Brain pericyte (primary cell): ENCODE data around the gene STAB2.

Source experiments
- DNase-seq: peaks from one replicate; pipeline ENCODE4 v3.0.0-alpha.2; 2012; ENCODE audit warnings: low read depth, low spot score

STAB2 gene

GRCh38 chr12:103580026-103580425 is 7.0 kb upstream of the STAB2 start:
- DNase-seq = no peak

- DNase-seq = no peak
Observed at GRCh38 chr12:103583008-103583407, 4.1 kb upstream of the STAB2 start.

DNA sequence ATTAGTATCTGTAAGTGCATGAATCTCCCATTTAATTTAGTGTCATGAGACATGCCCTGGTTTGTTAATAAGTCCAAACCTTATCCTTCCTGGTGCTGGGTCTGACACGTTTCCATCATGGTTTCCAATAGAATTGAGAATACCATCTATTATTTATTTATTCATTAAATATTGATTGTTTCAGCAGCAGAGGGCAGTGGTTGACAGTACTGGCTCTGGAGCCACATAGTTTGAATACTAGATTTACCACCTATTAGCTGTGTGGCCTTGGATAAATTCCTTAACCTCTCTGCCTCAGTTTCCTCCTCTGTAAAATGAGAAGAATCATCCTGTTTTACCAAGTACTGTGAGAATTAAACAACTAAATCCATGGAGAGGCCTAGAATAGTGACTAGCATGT is 941 bp upstream of the STAB2 start:
- no peak for DNase-seq

GRCh38 chr12:103588680-103589079 is 1.6 kb downstream of the STAB2 start:
- no peak for DNase-seq

GRCh38 chr12:103589517-103589916 is 2.4 kb downstream of the STAB2 start:
- no peak for DNase-seq

GRCh38 chr12:103590271-103590670 is 3.2 kb downstream of the STAB2 start:
- no peak for DNase-seq

GRCh38 chr12:103596981-103597380 is 9.9 kb downstream of the STAB2 start:
- no peak for DNase-seq

- DNase-seq = no peak
Observed at GRCh38 chr12:103599274-103599673, 12.2 kb downstream of the STAB2 start.

DNA sequence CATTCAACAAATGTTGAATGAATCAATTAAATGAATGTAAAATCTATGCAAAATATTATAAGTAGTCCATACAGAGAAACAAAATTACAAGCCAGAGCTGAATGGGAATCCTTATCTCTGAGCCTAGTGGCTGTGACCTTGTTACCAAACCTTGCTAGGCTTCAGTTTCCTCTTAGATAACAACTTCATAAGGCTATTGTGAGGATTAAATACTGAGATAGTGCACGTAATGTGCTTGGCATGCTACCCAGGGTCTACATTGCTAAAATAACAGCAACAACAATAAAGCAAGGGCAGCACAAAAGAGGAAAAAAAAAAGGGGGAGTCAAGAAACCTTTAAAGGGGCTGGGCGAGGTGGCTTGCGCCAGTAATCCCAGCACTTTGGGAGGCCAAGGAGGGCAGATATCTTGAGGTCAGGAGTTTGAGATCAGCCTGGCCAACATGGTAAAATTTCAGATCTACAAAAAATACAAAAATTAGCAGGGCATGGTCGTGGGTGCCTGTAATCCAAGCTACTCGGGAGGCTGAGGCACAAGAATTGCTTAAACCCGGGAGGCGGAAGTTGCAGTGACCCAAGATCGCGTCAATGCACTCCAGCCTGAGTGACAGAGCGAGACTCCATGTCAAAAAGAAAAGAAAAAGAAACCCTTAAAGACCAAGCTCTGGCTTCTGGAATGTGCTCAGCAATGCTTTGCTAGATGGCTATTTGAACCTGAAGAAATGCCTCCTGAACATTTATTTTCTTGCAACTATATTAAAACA is 14.1 kb downstream of the STAB2 start:
- no peak for DNase-seq

DNA sequence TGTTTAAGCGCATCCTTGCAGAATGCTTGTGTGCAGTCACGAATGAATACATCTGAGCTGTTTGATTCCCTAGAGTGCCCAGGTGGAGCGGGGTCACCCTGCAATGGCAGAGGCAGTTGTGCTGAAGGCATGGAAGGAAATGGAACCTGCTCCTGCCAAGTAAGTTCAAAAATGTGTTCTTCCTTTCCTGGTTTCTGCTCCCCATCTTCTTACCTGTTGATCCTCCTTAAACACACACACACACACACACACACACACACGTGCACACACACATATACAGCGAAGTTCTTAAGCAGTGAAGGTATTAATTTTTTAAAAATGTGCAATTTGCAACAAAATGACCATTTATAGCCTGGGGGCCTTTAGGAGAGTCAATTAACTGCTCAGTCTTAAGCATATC is 33.3 kb downstream of the STAB2 start:
- no peak for DNase-seq

DNA sequence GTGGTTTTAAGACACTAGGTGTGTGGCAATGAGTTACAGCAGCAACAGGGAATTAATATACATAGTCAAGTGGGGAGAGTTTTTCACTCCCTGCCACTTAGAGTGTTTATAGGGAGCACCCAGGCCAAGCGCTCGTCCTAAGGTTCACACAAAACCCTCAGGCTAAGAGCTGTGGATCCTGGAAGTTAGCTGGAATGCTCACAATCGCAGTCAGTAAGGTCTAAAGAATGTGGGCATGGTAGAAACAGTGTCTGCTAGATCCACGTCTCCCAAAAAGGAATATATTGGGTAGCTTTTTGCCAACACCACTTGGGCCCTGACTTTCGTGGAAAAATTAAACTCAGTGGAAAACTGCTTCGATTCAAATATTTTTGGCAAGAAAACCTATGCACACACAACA is 36.6 kb downstream of the STAB2 start:
- DNase-seq = no peak

DNA sequence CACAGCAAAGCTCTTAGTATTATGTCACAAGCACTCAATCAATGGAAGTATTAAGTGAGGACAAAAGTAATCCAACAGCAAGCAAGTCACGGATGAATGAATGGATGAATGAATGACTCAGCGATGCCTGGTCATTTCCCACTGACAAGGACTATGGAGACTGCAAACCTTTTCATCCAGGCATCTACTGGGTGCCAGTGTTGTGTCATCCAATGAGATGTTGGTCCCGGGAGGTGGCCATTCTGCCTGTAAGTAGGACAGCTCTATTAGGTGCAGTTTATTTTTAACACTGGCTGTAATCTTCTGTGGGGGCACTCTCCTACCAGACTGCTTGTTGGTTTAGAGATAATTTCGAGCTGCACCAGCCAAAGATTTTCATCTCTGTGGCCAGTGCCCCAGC is 39.4 kb downstream of the STAB2 start:
- DNase-seq = no peak

DNA sequence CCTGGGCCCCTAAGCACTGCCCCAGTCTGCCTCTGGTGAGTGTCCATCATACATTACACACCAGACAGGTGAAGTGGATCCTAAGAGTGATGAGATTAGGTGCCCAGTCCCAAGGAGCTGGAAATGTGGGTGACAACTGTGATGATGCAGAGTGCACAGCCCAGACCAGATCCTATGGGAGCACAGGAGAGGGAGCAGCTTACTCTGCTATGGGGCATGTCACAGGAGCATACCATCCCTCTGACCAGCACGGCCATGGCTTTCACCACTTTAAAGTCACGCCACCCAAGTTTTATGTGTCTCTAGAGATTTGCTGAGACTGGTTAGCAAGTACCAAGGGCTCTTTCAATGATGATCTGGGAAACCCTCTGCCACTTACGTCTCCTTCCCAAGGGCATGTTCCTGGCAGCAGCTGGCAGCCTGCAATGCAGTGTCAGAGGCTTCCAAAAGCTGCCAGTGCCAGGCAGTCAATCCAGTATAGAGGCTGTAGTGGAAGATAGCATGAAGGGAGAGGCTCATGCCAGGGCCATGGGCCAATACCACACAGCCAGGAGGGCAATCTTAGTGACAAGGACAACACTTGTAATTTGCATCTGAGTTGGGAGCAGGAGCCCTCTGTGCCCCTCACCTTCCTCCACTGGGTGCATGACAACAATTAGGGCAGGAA is 40.2 kb downstream of the STAB2 start:
- no peak for DNase-seq

- peak; percentile 13 for DNase-seq
Observed at GRCh38 chr12:103632554-103633216, 45.6 kb downstream of the STAB2 start.

DNA sequence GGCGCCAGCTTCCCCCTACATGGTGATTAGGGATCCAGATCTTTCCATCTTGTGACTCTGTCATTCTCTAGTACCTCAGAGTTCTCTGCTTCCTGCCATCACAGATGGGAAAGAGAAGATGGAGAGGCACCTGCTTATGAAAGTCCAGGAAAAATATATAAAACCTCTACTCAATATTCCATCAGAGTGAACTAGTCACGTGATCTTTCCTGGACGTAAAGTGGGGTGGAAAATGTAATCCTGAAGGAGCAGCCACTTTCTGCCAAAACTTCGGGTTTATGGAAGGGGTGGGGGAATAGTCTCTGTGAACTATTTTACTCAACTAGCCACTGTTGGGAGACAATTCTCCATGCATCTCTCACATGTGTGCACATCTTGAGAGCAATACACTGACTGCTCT is 47.7 kb downstream of the STAB2 start:
- no peak for DNase-seq

DNA sequence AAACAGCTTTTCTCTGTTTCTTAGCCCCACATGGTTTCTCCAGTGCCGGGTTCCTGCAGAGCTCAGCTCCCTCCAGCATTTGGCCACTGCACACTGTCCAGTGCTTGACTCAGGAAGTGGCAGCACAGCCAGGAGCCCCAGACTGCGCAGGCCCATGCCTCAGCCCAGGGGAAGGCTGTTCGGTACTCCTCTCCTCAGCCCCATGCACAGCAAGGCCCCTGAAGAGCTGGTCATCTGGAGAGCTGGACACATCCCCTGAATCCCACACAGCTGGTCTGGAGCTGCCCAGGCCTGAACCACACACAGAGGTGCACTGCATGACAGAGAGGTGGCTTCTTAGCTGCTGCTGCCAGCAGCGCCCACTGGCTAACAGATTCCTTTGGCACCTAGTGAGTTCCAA is 48.3 kb downstream of the STAB2 start:
- DNase-seq = no peak

GRCh38 chr12:103637021-103637420 is 49.9 kb downstream of the STAB2 start:
- DNase-seq = no peak

GRCh38 chr12:103637429-103637828 is 50.4 kb downstream of the STAB2 start:
- DNase-seq = no peak

DNA sequence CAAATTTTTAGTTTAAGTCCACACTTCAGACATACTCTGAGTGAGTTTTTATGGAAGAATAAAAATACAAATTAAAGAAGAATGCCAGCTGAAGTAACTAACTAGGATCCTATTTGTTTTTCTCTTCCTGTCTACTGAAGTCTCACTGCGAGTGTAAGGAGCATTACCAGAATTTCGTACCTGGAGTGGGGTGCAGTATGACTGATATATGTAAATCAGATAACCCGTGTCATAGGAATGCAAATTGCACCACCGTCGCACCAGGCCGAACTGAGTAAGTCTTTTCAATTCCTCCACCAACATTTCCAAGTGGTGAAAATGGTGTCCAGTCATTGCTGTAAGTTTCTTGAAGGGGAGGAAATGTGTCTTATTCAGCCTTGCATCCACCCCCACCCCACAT is 52.9 kb downstream of the STAB2 start:
- no peak for DNase-seq

- no peak for DNase-seq
Observed at GRCh38 chr12:103640410-103640809, 53.3 kb downstream of the STAB2 start.

- no peak for DNase-seq
Observed at GRCh38 chr12:103640831-103641230, 53.8 kb downstream of the STAB2 start.

- DNase-seq = no peak
Observed at GRCh38 chr12:103642240-103642864, 55.3 kb downstream of the STAB2 start.
